ENCODE data around the gene ANXA2.

DNA sequence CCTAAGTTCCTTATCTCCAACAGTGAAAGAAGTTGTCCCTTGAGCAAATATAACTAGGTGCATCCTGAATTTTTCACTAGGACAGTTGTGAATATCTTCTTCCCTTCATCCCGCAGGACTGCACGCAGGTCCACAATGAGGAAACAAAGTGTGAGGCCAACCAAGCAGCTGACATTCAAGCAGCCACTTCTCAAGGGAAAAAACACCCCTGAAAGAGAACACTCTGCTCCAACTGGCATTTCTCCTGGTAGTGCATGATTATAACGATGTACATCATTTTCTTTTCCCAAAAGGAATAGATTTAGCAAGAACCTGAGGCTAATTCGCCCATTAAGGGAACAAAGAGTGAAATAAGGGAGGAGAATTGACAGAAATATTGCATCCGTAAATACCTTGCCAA is 74.5 kb downstream of the ANXA2 start:
- TF ChIP-seq, protein P1, sequence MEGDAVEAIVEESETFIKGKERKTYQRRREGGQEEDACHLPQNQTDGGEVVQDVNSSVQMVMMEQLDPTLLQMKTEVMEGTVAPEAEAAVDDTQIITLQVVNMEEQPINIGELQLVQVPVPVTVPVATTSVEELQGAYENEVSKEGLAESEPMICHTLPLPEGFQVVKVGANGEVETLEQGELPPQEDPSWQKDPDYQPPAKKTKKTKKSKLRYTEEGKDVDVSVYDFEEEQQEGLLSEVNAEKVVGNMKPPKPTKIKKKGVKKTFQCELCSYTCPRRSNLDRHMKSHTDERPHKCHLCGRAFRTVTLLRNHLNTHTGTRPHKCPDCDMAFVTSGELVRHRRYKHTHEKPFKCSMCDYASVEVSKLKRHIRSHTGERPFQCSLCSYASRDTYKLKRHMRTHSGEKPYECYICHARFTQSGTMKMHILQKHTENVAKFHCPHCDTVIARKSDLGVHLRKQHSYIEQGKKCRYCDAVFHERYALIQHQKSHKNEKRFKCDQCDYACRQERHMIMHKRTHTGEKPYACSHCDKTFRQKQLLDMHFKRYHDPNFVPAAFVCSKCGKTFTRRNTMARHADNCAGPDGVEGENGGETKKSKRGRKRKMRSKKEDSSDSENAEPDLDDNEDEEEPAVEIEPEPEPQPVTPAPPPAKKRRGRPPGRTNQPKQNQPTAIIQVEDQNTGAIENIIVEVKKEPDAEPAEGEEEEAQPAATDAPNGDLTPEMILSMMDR (IDR thresholded peaks at IDR 0.05), result no peak
- no peak for TF ChIP-seq POLR2A (IDR thresholded peaks at IDR 0.05)
